GM23338 (cell line): Measurements from ENCODE around the gene ACOT11. TPM values are rescaled to one million over a fixed set of nuclear protein-coding genes. Genes with fewer than 3 reads are reported as not detected.

ENCODE experiments used
- ATAC-seq: fragments of 200-7000 bp; cut with Tn5 transposase; 3 replicates; pipeline ENCODE4 v1.9.1; 2020
- DNase-seq: peaks from one replicate; pipeline ENCODE4 v3.0.0-alpha.2; 2015; ENCODE audit warnings: low spot score
- H2AFZ ChIP-seq: fragments of 200-600 bp; sonication (generic); 2 replicates; pipeline ENCODE4 v1.8.0; 2016; ENCODE audit warnings: antibody characterized with exemption, mild to moderate bottlenecking, moderate library complexity
- H3F3A ChIP-seq: fragments of 200-600 bp; sonication (generic); replicated peaks from 2 replicates; pipeline ENCODE4 v1.8.0; 2017; ENCODE audit warnings: antibody characterized with exemption, mixed run types, low read depth
- H3K27ac ChIP-seq: fragments of 200-600 bp; sonication (generic); 2 replicates; pipeline ENCODE4 v1.6.1; 2016; ENCODE audit warnings: low read depth
- H3K27me3 ChIP-seq: fragments of 200-600 bp; sonication (generic); 2 replicates; pipeline ENCODE4 v1.8.0; 2016; ENCODE audit warnings: mild to moderate bottlenecking, mixed run types, moderate library complexity; ENCODE audit not compliant: insufficient read depth
- H3K36me3 ChIP-seq: fragments of 200-600 bp; sonication (generic); 2 replicates; pipeline ENCODE4 v1.8.0; 2016; ENCODE audit warnings: mild to moderate bottlenecking; ENCODE audit not compliant: insufficient read depth
- H3K4me1 ChIP-seq: fragments of 200-600 bp; sonication (generic); 2 replicates; pipeline ENCODE4 v1.8.0; 2016; ENCODE audit warnings: mild to moderate bottlenecking, moderate library complexity; ENCODE audit not compliant: insufficient read depth
- H3K4me2 ChIP-seq: fragments of 200-600 bp; sonication (generic); 2 replicates; pipeline ENCODE4 v1.7.1; 2017; ENCODE audit warnings: mixed run types
- H3K4me3 ChIP-seq: fragments of 200-600 bp; sonication (generic); 2 replicates; pipeline ENCODE4 v1.6.1; 2016; ENCODE audit warnings: mixed run types
- H3K79me2 ChIP-seq: fragments of 200-600 bp; sonication (generic); replicated peaks from 2 replicates; pipeline ENCODE4 v1.8.0; 2017; ENCODE audit warnings: mild to moderate bottlenecking; ENCODE audit not compliant: insufficient read depth
- H3K9me2 ChIP-seq: fragments of 200-600 bp; sonication (generic); 2 replicates; pipeline ENCODE4 v1.8.0; 2017; ENCODE audit not compliant: insufficient read depth
- H4K20me1 ChIP-seq: fragments of 200-600 bp; sonication (generic); replicated peaks from 2 replicates; pipeline ENCODE4 v1.8.0; 2017; ENCODE audit warnings: mild to moderate bottlenecking; ENCODE audit not compliant: insufficient read depth
- H3K27ac Mint-ChIP-seq: 2 replicates; pipeline ENCODE4 v1.8.0; 2020; ENCODE audit warnings: inconsistent platforms, mild to moderate bottlenecking, moderate library complexity, mixed read lengths
- H3K27me3 Mint-ChIP-seq: 3 replicates; pipeline ENCODE4 v1.8.0; 2022; ENCODE audit warnings: low read depth, mild to moderate bottlenecking, moderate library complexity, mixed read lengths, inconsistent platforms; ENCODE audit not compliant: insufficient read depth, poor library complexity
- H3K36me3 Mint-ChIP-seq: 3 replicates; pipeline ENCODE4 v1.8.0; 2021; ENCODE audit warnings: low read depth, mild to moderate bottlenecking, inconsistent platforms, moderate library complexity, mixed read lengths
- H3K4me1 Mint-ChIP-seq: 3 replicates; pipeline ENCODE4 v1.8.0; 2020; ENCODE audit warnings: mild to moderate bottlenecking, inconsistent platforms, mixed read lengths
- H3K4me3 Mint-ChIP-seq: 3 replicates; pipeline ENCODE4 v1.8.0; 2021; ENCODE audit warnings: moderate library complexity, mild to moderate bottlenecking, inconsistent platforms, mixed read lengths
- H3K9me3 Mint-ChIP-seq: 3 replicates; pipeline ENCODE4 v1.8.0; 2020; ENCODE audit warnings: moderate library complexity, mild to moderate bottlenecking, inconsistent platforms, mixed read lengths
- CREB1 ChIP-seq: fragments of 250-450 bp; sonication (Bioruptor Pico); IDR thresholded peaks from 2 replicates; pipeline ENCODE4 v1.5.0; 2020; ENCODE audit warnings: low read depth, mild to moderate bottlenecking, moderate library complexity
- ETS1 ChIP-seq: IDR thresholded peaks from 2 replicates; pipeline ENCODE4 v1.6.1; 2016; ENCODE audit warnings: antibody characterized with exemption
- POLR2AphosphoS5 ChIP-seq: IDR thresholded peaks from 2 replicates; pipeline ENCODE4 v1.6.1; 2016; ENCODE audit warnings: antibody characterized with exemption, low read depth
- ZNF114 ChIP-seq: fragments of 250-450 bp; sonication (Bioruptor Pico); IDR thresholded peaks from 2 replicates; pipeline ENCODE4 v1.5.0; 2020; ENCODE audit warnings: mild to moderate bottlenecking, moderate library complexity
- ZNF462 ChIP-seq: fragments of 250-450 bp; sonication (Bioruptor Pico); IDR thresholded peaks from 2 replicates; pipeline ENCODE4 v1.5.0; 2020; ENCODE audit warnings: mild to moderate bottlenecking, moderate library complexity
- polyA plus RNA-seq: library from polyadenylated mRNA; unstranded; fragments of >200 nt; fragmentation: Nextera tagmentation; extraction: Ambion mirVana; gene quantifications from 2 replicates; pipeline ENCODE4 v1.2.1, GENCODE V29; 2016
- total RNA-seq: library from RNA; depleted of rRNA; stranded (reverse); fragments of >200 nt; shearing (Covaris generic); gene quantifications from 2 replicates; pipeline ENCODE4 v1.2.3, GENCODE V29; 2014

ACOT11 gene
- total and polyA plus RNA-seq, 2 experiments from 2014 or later: 1.6 to 2.7 TPM

GRCh38 chr1:54607821-54608565 lies 60.0 kb downstream of the ACOT11 start:
- H3K27me3 Mint-ChIP-seq: peaks cover 15% of the 10 kb centered on the region
- H3K4me3 Mint-ChIP-seq: no peak overlapping the region
- Histone ChIP-seq H3K27ac (no peak overlapping the region), H3K79me2 (no peaks in the 10 kb centered on the region), H3K4me2 (no peak overlapping the region), H3K27me3 (no peaks in the 10 kb centered on the region), H3K9me2 (no peaks in the 10 kb centered on the region), H3K4me1 (peaks cover 4% of the 10 kb centered on the region; the same call in 1 of the 2 replicates), H4K20me1 (no peaks in the 10 kb centered on the region), H3K36me3 (no peaks in the 10 kb centered on the region), H3F3A (no peaks in the 10 kb centered on the region), H2AFZ (no peak overlapping the region), H3K4me3 (no peak overlapping the region)
- no peaks in the 10 kb centered on the region for H3K9me3 Mint-ChIP-seq
- H3K27ac Mint-ChIP-seq: no peak overlapping the region
- DNase-seq (no peak), ATAC-seq (peak; percentile 22)
- H3K4me1 Mint-ChIP-seq: peaks cover 30% of the 10 kb centered on the region
- TF ChIP-seq ETS1: no peak
- no peak for TF ChIP-seq ZNF462
- TF ChIP-seq POLR2AphosphoS5: no peak
- no peak for TF ChIP-seq CREB1 (CRISPR knock-in tag)
- no peak for TF ChIP-seq ZNF114 (CRISPR knock-in tag)
- H3K36me3 Mint-ChIP-seq: no peaks in the 10 kb centered on the region
